NCI-H82 treated with DMSO at 0.1 percent for 48 hours (cell line): Measurements from ENCODE around the gene CNTROB.
A peak's percentile ranks its signal among the peaks of the same experiment; 100 is the strongest.

Source experiments
- DNase-seq: peaks from one replicate; lab custom pipeline; 2025; ENCODE audit not compliant: unreplicated experiment; lab: John Stamatoyannopoulos, UW

Gene CNTROB, protein sequence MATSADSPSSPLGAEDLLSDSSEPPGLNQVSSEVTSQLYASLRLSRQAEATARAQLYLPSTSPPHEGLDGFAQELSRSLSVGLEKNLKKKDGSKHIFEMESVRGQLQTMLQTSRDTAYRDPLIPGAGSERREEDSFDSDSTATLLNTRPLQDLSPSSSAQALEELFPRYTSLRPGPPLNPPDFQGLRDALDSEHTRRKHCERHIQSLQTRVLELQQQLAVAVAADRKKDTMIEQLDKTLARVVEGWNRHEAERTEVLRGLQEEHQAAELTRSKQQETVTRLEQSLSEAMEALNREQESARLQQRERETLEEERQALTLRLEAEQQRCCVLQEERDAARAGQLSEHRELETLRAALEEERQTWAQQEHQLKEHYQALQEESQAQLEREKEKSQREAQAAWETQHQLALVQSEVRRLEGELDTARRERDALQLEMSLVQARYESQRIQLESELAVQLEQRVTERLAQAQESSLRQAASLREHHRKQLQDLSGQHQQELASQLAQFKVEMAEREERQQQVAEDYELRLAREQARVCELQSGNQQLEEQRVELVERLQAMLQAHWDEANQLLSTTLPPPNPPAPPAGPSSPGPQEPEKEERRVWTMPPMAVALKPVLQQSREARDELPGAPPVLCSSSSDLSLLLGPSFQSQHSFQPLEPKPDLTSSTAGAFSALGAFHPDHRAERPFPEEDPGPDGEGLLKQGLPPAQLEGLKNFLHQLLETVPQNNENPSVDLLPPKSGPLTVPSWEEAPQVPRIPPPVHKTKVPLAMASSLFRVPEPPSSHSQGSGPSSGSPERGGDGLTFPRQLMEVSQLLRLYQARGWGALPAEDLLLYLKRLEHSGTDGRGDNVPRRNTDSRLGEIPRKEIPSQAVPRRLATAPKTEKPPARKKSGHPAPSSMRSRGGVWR

GRCh38 chr17:7931709-7932482, at the start of gene CNTROB, which contains the start of gene TRAPPC1:
CNTROB (plus strand) TSS chr17:7932206; CDS start chr17:7933080, 874 bp downstream.
TRAPPC1 (minus strand) TSS chr17:7931946; CDS start chr17:7931829, 117 bp downstream.
- peak; percentile 97 for DNase-seq

GRCh38 chr17:7882629-7883028, 49.4 kb upstream of the CNTROB start:
- peak; percentile 49 for DNase-seq

DNA sequence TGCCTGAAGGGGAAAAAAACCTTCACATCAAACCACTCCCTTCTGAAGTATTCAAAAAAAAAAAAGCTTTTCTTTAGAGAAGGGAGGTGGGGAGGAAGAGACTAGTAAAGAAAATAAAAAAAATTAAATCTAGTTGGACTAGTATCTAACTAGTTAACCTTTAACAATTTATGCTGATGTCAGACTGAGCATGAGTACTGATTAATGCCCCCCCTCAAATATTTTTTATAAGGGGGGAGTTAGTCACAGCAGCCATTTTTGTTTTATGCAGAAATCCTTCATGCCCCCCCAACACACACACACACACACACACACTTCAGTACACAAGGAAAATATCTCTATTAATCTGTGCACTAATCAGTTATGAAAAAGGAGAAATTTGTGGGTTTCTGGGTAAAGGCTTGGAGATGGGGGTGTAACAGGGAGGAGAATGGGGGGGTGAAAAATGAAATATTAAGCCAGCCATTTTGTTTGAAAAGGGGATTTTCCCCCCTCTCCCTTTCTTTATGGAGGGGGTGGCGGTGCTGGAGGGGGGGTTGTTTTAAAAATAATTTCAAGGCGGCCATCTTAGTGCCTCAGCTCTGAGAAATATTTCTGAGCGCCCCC, 48.1 kb upstream of the CNTROB start:
- peak; percentile 25 for DNase-seq

- no peak for DNase-seq
These were observed 47.2 kb upstream of the CNTROB start for GRCh38 chr17:7884581-7885366.

- DNase-seq = peak; percentile 41
These were observed 46.4 kb upstream of the CNTROB start for GRCh38 chr17:7885367-7886226.

DNA sequence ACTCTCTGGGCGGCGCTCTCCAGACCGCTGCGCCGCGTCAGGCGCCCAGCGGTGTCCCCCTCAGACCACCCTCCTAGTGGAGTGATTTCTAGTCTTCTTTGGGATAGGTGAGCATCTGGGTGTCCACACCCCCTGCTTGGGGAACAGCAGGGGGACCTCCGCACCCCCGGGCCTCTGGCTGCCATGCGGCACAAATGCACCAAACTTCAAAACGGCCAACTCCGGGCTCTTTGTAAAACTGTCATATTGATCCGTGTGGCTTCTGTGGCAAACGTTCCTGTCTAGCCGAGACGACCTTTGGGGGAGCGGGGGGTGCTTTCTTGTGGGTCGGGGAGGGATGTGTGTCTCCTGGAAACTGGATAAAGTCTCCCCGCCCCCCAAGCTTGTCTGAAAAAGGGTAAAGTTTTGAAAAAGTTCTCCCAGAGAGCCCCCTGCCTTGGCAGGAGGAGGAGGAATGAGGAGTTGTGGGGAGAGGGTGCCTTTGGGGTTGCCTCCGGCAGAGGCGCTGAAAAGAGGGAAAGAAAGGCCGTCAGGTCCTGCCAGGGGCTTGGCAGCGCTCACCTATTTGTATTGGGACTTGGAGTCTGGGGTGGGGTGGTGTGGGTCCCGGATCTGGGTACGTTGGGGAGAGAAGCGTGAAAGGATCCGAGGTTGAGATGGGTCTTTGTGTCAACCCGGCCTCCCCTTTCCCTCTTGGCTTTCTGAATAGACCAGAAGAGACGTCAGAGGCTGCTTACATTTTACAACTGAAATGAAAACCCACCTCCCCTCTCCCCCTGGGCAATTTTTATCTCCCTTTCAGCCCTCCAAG, 45.6 kb upstream of the CNTROB start:
- peak; percentile 42 for DNase-seq

GRCh38 chr17:7887038-7887481, 44.9 kb upstream of the CNTROB start:
- DNase-seq = no peak

DNA sequence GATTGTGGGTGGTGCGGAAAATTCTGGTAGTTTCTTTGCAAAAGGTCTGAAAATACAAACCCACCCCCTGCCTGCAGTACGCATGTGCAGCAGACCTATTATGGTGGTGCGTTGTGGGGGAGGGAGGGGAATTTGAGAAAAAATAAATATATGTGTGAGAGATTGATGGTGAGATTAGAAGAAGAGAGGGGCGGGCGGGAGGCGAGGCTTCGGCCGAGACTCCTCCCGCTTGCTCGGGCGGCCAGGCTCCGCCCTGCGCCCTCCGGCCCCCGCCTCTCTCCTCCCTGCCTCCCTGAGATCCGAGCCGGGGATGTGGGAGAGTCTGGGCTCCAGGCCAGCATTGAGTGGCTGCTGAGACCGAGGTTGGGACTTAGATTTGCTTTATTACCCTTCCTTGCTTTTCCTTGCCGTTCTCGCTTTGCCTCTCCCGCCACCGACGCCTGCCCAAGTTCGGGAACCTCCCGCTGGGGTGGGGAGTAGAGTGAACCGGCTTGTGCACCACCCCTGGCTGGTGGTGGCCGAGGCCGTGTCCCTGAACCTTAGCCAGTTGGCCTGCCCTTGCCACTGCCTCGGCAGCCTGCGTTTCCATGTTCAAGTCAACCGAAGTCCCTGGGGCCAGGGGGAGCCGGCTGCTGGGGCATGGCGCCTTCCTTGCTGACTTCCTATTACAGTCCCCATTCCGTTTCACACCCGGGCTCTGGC, 44.4 kb upstream of the CNTROB start:
- DNase-seq = peak; percentile 91

- no peak for DNase-seq
These were observed 43.7 kb upstream of the CNTROB start, which contains the start of gene CHD3 for GRCh38 chr17:7888184-7888920. CHD3 (plus strand) TSS chr17:7888789; CDS start chr17:7889001, 212 bp downstream.

DNA sequence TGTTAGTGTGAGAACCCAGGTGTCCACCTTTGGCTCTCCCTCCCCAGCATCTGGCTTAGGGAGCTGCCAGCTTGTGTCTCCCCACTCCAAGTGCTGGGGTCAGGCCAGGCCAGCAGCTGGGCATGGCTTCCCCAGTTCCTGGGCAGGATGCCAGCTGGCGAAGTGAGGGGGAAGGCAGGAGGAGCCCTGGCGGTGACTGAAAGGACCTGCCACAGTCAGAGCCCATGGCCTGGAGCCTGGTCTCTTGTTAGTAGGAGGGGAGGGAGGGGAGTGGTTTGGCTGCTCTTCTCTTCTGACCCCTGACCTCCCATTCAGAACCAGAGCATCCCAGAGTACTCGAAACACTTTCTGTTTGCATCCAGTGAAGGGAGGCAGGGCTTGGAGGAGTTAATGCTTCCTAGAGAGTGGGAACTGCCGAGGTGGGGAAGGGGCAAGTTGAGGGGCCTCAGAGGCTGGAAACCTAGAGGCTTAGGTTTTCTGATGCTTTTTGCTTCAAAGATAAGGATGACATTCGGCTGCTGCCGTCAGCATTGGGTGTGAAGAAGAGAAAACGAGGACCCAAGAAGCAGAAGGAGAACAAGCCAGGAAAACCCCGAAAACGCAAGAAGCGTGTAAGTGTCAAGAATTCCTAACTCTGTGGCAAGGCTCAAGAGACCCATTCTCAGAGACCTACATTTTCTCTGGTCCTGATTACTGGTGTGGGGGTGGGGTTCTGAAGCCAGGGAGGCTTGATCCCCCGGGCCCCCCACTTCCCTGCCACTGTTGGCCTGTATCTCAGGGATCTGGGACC, 42.6 kb upstream of the CNTROB start:
- DNase-seq = peak; percentile 50

GRCh38 chr17:7893187-7893880, 38.7 kb upstream of the CNTROB start:
- DNase-seq = no peak

DNA sequence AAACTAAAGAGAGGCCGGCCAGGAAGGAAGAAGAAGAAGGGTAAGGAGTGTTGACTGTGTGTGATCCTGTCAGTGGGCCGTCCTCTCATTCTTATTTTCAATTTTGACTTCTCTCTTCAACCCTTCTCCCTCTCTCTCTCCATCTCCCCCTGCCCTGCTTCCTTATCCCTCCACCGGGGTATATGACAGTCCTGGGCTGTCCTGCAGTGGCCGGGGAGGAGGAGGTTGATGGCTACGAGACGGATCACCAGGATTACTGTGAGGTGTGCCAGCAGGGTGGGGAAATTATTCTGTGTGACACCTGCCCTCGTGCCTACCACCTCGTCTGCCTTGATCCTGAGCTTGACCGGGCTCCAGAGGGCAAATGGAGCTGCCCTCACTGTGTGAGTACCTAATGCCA, 37.8 kb upstream of the CNTROB start:
- no peak for DNase-seq

- no peak for DNase-seq
These were observed 37.1 kb upstream of the CNTROB start for GRCh38 chr17:7894866-7895265.

GRCh38 chr17:7897090-7897489, 34.9 kb upstream of the CNTROB start:
- no peak for DNase-seq

DNA sequence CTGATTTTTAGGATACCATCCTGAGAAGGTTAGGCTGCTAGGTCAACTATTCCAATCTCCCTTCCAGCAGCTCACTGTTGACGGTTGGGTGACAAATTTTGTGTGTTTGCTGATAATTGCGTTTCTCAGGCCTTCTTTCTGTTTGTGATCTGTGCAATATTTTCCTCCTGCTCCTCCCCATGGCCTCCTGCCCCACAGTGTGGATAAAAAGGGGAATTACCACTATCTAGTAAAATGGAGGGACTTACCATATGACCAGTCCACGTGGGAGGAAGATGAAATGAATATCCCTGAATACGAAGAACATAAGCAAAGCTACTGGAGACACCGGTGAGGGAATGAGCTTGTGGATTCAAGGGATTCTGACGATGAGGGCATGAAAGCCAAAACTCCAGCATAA, 34.2 kb upstream of the CNTROB start:
- DNase-seq = no peak
